Cortex of kidney (tissue), 1 donor: ENCODE results near the gene FBL.

Experiments
- DNase-seq: peaks from one replicate; lab custom pipeline; 2025; lab: John Stamatoyannopoulos, UW

Gene FBL

DNA sequence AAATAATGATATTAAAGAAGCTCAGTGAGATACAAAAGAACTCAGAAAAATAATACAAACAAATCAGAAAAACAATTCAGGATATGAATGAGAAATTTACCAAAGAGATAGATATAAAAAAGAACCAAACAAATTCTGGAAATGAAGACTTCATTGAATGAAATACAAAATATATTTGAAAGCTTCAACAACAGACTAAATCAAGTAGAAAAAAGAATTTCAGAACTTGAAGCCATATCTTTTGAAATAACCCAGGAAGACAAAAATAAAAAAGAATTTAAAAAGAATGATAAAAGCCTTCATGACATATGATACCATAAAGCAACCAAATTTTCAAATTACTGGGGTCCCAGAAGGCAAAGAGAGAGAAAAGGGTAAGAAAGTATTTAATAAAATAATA is 57.9 kb downstream of the FBL start:
- no peak for DNase-seq
